ENCODE measurements around the gene MMP20.

The MMP20 gene

GRCh38 chr11:102604875-102605274 lies 20.3 kb downstream of the MMP20 start:
- TF ChIP-seq, protein P1, sequence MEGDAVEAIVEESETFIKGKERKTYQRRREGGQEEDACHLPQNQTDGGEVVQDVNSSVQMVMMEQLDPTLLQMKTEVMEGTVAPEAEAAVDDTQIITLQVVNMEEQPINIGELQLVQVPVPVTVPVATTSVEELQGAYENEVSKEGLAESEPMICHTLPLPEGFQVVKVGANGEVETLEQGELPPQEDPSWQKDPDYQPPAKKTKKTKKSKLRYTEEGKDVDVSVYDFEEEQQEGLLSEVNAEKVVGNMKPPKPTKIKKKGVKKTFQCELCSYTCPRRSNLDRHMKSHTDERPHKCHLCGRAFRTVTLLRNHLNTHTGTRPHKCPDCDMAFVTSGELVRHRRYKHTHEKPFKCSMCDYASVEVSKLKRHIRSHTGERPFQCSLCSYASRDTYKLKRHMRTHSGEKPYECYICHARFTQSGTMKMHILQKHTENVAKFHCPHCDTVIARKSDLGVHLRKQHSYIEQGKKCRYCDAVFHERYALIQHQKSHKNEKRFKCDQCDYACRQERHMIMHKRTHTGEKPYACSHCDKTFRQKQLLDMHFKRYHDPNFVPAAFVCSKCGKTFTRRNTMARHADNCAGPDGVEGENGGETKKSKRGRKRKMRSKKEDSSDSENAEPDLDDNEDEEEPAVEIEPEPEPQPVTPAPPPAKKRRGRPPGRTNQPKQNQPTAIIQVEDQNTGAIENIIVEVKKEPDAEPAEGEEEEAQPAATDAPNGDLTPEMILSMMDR (IDR thresholded peaks at IDR 0.05; ENCODE audit: insufficient read depth, missing control alignments): no peak
- DNase-seq (ENCODE audit: insufficient read length, low spot score) (no peak), FAIRE-seq (no peak)

- FAIRE-seq (no peak), DNase-seq (ENCODE audit: insufficient read length, low spot score) (no peak)
- TF ChIP-seq, protein P1 (IDR thresholded peaks at IDR 0.05; ENCODE audit: insufficient read depth, missing control alignments): no peak
These were observed 21.1 kb downstream of the MMP20 start for GRCh38 chr11:102604011-102604410.

GRCh38 chr11:102603576-102603975 lies 21.6 kb downstream of the MMP20 start:
- DNase-seq (ENCODE audit: insufficient read length, low spot score) (no peak), FAIRE-seq (no peak)
- TF ChIP-seq, protein P1 (IDR thresholded peaks at IDR 0.05; ENCODE audit: insufficient read depth, missing control alignments): no peak

DNA sequence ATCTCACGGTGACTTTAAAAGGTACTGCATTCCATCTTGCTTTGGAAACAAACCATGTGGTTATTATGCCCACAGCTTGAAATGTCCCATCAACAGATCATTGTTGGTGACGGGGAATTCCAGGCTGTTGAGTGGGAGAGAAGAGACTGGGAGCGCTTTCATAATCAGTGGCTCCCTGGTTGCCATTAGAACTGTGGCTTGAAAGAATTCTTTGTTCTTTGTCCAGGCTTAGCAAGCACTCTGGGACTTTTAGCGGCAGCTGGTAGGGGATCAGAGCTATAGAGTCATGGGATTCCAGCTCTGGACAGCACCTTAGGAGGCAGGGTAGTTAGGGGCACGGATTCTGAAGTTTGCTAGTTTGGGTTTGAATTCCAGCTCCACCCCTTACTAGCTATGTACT lies 22.0 kb downstream of the MMP20 start:
- no peak for DNase-seq (ENCODE audit: insufficient read length, low spot score)
- TF ChIP-seq, protein P1 (IDR thresholded peaks at IDR 0.05; ENCODE audit: insufficient read depth, missing control alignments): no peak
- FAIRE-seq: no peak

DNA sequence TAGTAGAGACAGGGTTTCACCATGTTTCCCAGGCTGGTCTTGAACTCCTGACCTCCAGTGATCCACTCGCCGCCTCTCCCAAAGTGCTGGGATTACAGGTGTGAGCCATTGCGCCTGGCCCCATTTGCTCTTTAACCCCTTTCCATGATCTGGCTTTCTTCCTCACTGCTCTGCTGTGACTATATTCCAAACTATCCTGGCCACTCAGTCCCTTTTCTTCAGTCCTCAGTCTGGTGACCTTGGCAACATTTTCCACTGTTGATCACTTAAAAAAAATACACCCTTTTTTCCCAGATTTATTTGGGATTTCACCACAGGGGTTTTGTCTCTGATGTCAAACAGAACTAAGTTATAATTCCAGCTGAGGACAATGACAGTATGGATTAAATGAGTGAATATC lies 24.5 kb downstream of the MMP20 start:
- DNase-seq (ENCODE audit: insufficient read length, low spot score) (no peak), FAIRE-seq (no peak)
- TF ChIP-seq, protein P1 (IDR thresholded peaks at IDR 0.05; ENCODE audit: insufficient read depth, missing control alignments): no peak

- TF ChIP-seq, protein P1 (IDR thresholded peaks at IDR 0.05; ENCODE audit: insufficient read depth, missing control alignments): no peak
- FAIRE-seq: no peak
These were observed 25.4 kb downstream of the MMP20 start for GRCh38 chr11:102599642-102600261.

GRCh38 chr11:102598272-102598671 lies 26.9 kb downstream of the MMP20 start:
- FAIRE-seq: no peak
- no peak for DNase-seq (ENCODE audit: insufficient read length, low spot score)
- TF ChIP-seq, protein P1 (IDR thresholded peaks at IDR 0.05; ENCODE audit: insufficient read depth, missing control alignments): no peak

More at GRCh38 chr11:102599642-102600261, 25.4 kb downstream of the MMP20 start:
- DNase-seq (ENCODE audit: insufficient read length, low spot score): no peak
